SH-SY5Y (cell line): ENCODE data around the gene STK24.

Source experiments
- GATA2 ChIP-seq: IDR thresholded peaks from 2 replicates; pipeline ENCODE4 v1.6.1; 2011; ENCODE audit warnings: mild to moderate bottlenecking, low read depth, low read length
- GATA3 ChIP-seq: IDR thresholded peaks from 2 replicates; pipeline ENCODE4 v1.6.1; 2011; ENCODE audit warnings: low read depth, mild to moderate bottlenecking, low read length, moderate library complexity

- TF ChIP-seq GATA2 (no peak), GATA3 (no peak)
These were observed 40.2 kb downstream of the STK24 start for GRCh38 chr13:98536729-98537128.
